GM06990 (cell line): ENCODE measurements around the gene COL5A1.

Source experiments
- DNase-seq: peaks from one replicate; pipeline ENCODE4 v3.0.0-alpha.2; 2011; ENCODE audit not compliant: insufficient read length; ENCODE audit errors: extremely low read depth
- H3K27me3 ChIP-seq: replicated peaks from 2 replicates; pipeline ENCODE4 v1.6.0; 2011; ENCODE audit warnings: low read length; ENCODE audit not compliant: control insufficient read depth, insufficient read depth
- H3K36me3 ChIP-seq: 2 replicates; pipeline ENCODE4 v1.5.1; 2011; ENCODE audit warnings: low read length; ENCODE audit not compliant: control insufficient read depth, insufficient read depth
- H3K4me3 ChIP-seq: replicated peaks from 2 replicates; pipeline ENCODE4 v1.5.1; 2011; ENCODE audit warnings: low read depth, mild to moderate bottlenecking, control low read depth, low read length
- CTCF ChIP-seq: IDR thresholded peaks from 2 replicates; pipeline ENCODE4 v1.5.1; 2011; ENCODE audit warnings: low read length, control low read depth, mild to moderate bottlenecking, inconsistent platforms; ENCODE audit not compliant: insufficient read depth, poor library complexity, severe bottlenecking

The COL5A1 gene

GRCh38 chr9:134648701-134649530 is 7.3 kb downstream of the COL5A1 start:
- no peak for TF ChIP-seq CTCF
- Histone ChIP-seq H3K36me3 (no peaks in the 10 kb centered on the region), H3K27me3 (no peaks in the 10 kb centered on the region; the same call in none of the 2 replicates), H3K4me3 (no peak overlapping the region)
- no peak for DNase-seq

- H3K36me3 ChIP-seq, result no peaks in the 10 kb centered on the region
- no peaks in the 10 kb centered on the region; the same call in 1 of the 2 replicates for H3K27me3 ChIP-seq
- TF ChIP-seq CTCF, result no peak
- H3K4me3 ChIP-seq, result no peak overlapping the region
- DNase-seq, result no peak
Observed at GRCh38 chr9:134650431-134651190, 9.0 kb downstream of the COL5A1 start.

- Histone ChIP-seq H3K27me3 (no peaks in the 10 kb centered on the region; the same call in 1 of the 2 replicates), H3K36me3 (no peaks in the 10 kb centered on the region), H3K4me3 (no peak overlapping the region)
- no peak for DNase-seq
- no peak for TF ChIP-seq CTCF
Observed at GRCh38 chr9:134651226-134651905, 9.8 kb downstream of the COL5A1 start.

GRCh38 chr9:134652291-134653225 is 11.0 kb downstream of the COL5A1 start:
- no peaks in the 10 kb centered on the region for H3K36me3 ChIP-seq
- no peak overlapping the region for H3K4me3 ChIP-seq
- H3K27me3 ChIP-seq, result no peaks in the 10 kb centered on the region; the same call in 1 of the 2 replicates
- no peak for DNase-seq
- no peak for TF ChIP-seq CTCF
